WTC11 (cell line): ENCODE results near the gene RPRD1B.

ENCODE experiments used
- ATF1 ChIP-seq: sonication (generic); formaldehyde crosslinking; IDR thresholded peaks from 2 replicates; pipeline ENCODE4 v1.8.1; 2023; ENCODE audit warnings: mild to moderate bottlenecking, moderate library complexity, missing genetic modification reagents
- CBFB ChIP-seq: sonication (generic); formaldehyde crosslinking; IDR thresholded peaks from 2 replicates; pipeline ENCODE4 v1.8.1; 2022; ENCODE audit warnings: mild to moderate bottlenecking, low read depth, missing genetic modification reagents
- CTCF ChIP-seq: fragments of 200-600 bp; IDR thresholded peaks from 2 replicates; pipeline ENCODE4 v1.8.0; 2022; ENCODE audit warnings: antibody characterized with exemption
- ELF4 ChIP-seq: sonication (generic); formaldehyde crosslinking; IDR thresholded peaks from 2 replicates; pipeline ENCODE4 v1.8.1; 2022; ENCODE audit warnings: low read depth, mild to moderate bottlenecking, moderate library complexity, missing genetic modification reagents
- JUN ChIP-seq: sonication (generic); formaldehyde crosslinking; IDR thresholded peaks from 2 replicates; pipeline ENCODE4 v1.8.0; 2023; ENCODE audit warnings: mild to moderate bottlenecking, missing genetic modification reagents
- NFE2L1 ChIP-seq: sonication (generic); formaldehyde crosslinking; IDR thresholded peaks from 2 replicates; pipeline ENCODE4 v1.8.1; 2023; ENCODE audit warnings: missing genetic modification reagents
- TCF7 ChIP-seq: sonication (generic); formaldehyde crosslinking; IDR thresholded peaks from 2 replicates; pipeline ENCODE4 v1.8.0; 2022; ENCODE audit warnings: mild to moderate bottlenecking, low read depth, missing genetic modification reagents, moderate library complexity
- ZSCAN18 ChIP-seq: fragments of 250-450 bp; sonication (Bioruptor Pico); IDR thresholded peaks from 2 replicates; pipeline ENCODE4 v2.1.2; 2022; ENCODE audit warnings: mild to moderate bottlenecking, moderate library complexity
- TF ChIP-seq, protein P1 (sequence below): sonication (generic); formaldehyde crosslinking; IDR thresholded peaks from 2 replicates; pipeline ENCODE4 v1.8.1; 2023; ENCODE audit warnings: mild to moderate bottlenecking, missing genetic modification reagents
- TF ChIP-seq, protein P2 (sequence below): sonication (generic); formaldehyde crosslinking; IDR thresholded peaks from 2 replicates; pipeline ENCODE4 v1.8.1; 2022; ENCODE audit warnings: low read depth, missing genetic modification reagents, borderline replicate concordance
- TF ChIP-seq, protein P3 (sequence below): sonication (generic); formaldehyde crosslinking; IDR thresholded peaks from 2 replicates; pipeline ENCODE4 v1.8.1; 2023; ENCODE audit warnings: mild to moderate bottlenecking, moderate library complexity, missing genetic modification reagents
- TF ChIP-seq, protein P4 (sequence below): sonication (generic); formaldehyde crosslinking; IDR thresholded peaks from 2 replicates; pipeline ENCODE4 v1.8.0; 2022; ENCODE audit warnings: mild to moderate bottlenecking, missing genetic modification reagents

DNA sequence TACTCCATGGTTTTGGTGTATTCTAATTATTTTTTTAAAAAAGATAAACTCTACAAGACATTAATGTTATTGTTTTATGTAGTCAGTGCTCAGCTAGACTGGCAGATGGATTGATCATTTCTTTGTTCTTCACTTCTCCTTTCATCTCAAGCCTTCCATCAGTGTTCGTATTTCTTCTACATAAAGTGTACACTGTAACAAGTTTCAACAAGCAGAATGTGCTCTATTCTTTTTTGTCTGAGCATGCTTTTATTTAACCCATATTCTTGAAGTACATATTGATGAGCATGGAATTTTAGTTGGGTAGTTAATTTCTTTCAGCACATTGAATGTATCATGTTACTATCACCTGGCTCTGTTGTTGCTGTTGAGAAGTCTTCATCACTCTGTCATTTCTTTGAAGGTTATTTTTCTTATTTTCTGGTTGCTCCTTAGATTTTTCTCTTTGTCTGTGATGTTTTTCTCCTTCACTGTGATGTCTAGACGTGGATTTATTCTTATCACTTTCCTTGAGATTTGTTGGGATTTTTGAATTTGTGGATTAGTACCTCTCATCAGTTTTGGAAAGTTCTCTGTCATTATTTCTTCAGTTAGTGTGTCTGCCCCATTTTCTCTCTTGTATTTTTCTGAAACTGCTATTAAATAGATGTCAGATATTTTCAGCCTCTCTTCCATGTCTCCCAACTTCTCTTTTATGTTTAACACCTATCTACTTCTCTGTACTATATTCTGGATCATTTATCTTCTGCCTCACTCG is 83.0 kb downstream of the RPRD1B start:
- no peak for TF ChIP-seq CTCF
- TF ChIP-seq ATF1 (CRISPR knock-in tag) = no peak
- TF ChIP-seq JUN (CRISPR knock-in tag) = no peak
- TF ChIP-seq, protein P1, sequence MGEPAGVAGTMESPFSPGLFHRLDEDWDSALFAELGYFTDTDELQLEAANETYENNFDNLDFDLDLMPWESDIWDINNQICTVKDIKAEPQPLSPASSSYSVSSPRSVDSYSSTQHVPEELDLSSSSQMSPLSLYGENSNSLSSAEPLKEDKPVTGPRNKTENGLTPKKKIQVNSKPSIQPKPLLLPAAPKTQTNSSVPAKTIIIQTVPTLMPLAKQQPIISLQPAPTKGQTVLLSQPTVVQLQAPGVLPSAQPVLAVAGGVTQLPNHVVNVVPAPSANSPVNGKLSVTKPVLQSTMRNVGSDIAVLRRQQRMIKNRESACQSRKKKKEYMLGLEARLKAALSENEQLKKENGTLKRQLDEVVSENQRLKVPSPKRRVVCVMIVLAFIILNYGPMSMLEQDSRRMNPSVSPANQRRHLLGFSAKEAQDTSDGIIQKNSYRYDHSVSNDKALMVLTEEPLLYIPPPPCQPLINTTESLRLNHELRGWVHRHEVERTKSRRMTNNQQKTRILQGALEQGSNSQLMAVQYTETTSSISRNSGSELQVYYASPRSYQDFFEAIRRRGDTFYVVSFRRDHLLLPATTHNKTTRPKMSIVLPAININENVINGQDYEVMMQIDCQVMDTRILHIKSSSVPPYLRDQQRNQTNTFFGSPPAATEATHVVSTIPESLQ (CRISPR knock-in tag) = no peak
- TF ChIP-seq ELF4 (CRISPR knock-in tag) = no peak
- no peak for TF ChIP-seq CBFB (CRISPR knock-in tag)
- TF ChIP-seq ZSCAN18 (CRISPR knock-in tag) = no peak
- TF ChIP-seq, protein P2, sequence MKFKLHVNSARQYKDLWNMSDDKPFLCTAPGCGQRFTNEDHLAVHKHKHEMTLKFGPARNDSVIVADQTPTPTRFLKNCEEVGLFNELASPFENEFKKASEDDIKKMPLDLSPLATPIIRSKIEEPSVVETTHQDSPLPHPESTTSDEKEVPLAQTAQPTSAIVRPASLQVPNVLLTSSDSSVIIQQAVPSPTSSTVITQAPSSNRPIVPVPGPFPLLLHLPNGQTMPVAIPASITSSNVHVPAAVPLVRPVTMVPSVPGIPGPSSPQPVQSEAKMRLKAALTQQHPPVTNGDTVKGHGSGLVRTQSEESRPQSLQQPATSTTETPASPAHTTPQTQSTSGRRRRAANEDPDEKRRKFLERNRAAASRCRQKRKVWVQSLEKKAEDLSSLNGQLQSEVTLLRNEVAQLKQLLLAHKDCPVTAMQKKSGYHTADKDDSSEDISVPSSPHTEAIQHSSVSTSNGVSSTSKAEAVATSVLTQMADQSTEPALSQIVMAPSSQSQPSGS (CRISPR knock-in tag) = no peak
- TF ChIP-seq, protein P3, sequence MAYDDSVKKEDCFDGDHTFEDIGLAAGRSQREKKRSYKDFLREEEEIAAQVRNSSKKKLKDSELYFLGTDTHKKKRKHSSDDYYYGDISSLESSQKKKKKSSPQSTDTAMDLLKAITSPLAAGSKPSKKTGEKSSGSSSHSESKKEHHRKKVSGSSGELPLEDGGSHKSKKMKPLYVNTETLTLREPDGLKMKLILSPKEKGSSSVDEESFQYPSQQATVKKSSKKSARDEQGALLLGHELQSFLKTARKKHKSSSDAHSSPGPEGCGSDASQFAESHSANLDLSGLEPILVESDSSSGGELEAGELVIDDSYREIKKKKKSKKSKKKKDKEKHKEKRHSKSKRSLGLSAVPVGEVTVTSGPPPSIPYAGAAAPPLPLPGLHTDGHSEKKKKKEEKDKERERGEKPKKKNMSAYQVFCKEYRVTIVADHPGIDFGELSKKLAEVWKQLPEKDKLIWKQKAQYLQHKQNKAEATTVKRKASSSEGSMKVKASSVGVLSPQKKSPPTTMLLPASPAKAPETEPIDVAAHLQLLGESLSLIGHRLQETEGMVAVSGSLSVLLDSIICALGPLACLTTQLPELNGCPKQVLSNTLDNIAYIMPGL = no peak
- TF ChIP-seq NFE2L1 (CRISPR knock-in tag) = no peak
- TF ChIP-seq TCF7 (CRISPR knock-in tag) = no peak
- TF ChIP-seq, protein P4, sequence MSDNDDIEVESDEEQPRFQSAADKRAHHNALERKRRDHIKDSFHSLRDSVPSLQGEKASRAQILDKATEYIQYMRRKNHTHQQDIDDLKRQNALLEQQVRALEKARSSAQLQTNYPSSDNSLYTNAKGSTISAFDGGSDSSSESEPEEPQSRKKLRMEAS (CRISPR knock-in tag) = no peak
